Sigmoid colon (tissue), 4 donors: ENCODE results near the gene LTO1.

Source experiments
- EP300 ChIP-seq, 4 donors: sonication (generic); formaldehyde crosslinking; IDR thresholded peaks; one replicate each; pipeline ENCODE4 v1.6.1; 2017; ENCODE audit warnings: antibody characterized with exemption in 4 of 4
- POLR2A ChIP-seq, 2 donors: fragments of 450-650 bp; IDR thresholded peaks; one replicate each; pipeline ENCODE4 v1.6.1; 2016; ENCODE audit warnings: antibody characterized with exemption in 2 of 2, mild to moderate bottlenecking in 2 of 2, moderate library complexity in 2 of 2
- TF ChIP-seq, protein P1 (sequence below), 4 experiments: fragments of 450-650 bp in 3 of 4; fragments of 200-600 bp in 1 of 4; IDR thresholded peaks; one replicate each; pipeline ENCODE4 v1.5.1; 2016 to 2019; ENCODE audit warnings: antibody characterized with exemption in 4 of 4, mild to moderate bottlenecking in 3 of 4, moderate library complexity in 2 of 4

- TF ChIP-seq, protein P1, sequence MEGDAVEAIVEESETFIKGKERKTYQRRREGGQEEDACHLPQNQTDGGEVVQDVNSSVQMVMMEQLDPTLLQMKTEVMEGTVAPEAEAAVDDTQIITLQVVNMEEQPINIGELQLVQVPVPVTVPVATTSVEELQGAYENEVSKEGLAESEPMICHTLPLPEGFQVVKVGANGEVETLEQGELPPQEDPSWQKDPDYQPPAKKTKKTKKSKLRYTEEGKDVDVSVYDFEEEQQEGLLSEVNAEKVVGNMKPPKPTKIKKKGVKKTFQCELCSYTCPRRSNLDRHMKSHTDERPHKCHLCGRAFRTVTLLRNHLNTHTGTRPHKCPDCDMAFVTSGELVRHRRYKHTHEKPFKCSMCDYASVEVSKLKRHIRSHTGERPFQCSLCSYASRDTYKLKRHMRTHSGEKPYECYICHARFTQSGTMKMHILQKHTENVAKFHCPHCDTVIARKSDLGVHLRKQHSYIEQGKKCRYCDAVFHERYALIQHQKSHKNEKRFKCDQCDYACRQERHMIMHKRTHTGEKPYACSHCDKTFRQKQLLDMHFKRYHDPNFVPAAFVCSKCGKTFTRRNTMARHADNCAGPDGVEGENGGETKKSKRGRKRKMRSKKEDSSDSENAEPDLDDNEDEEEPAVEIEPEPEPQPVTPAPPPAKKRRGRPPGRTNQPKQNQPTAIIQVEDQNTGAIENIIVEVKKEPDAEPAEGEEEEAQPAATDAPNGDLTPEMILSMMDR (IDR thresholded peaks at IDR 0.05), result no peak
- TF ChIP-seq EP300 (IDR thresholded peaks at IDR 0.05), result no peak
- no peak for TF ChIP-seq POLR2A (IDR thresholded peaks at IDR 0.05)
Measured at GRCh38 chr11:69634590-69634989, 40.6 kb downstream of the LTO1 start.
